ENCODE measurements around the gene AFAP1L1.
"Not testable (repeated sequence)": the region's sequence is repeated elsewhere in the genome, so short reads cannot be mapped to it uniquely, and the experiment has no call there.

The AFAP1L1 gene

GRCh38 chr5:149376104-149376503 lies 104.4 kb downstream of the AFAP1L1 start:
- DNase-seq: no peak

DNA sequence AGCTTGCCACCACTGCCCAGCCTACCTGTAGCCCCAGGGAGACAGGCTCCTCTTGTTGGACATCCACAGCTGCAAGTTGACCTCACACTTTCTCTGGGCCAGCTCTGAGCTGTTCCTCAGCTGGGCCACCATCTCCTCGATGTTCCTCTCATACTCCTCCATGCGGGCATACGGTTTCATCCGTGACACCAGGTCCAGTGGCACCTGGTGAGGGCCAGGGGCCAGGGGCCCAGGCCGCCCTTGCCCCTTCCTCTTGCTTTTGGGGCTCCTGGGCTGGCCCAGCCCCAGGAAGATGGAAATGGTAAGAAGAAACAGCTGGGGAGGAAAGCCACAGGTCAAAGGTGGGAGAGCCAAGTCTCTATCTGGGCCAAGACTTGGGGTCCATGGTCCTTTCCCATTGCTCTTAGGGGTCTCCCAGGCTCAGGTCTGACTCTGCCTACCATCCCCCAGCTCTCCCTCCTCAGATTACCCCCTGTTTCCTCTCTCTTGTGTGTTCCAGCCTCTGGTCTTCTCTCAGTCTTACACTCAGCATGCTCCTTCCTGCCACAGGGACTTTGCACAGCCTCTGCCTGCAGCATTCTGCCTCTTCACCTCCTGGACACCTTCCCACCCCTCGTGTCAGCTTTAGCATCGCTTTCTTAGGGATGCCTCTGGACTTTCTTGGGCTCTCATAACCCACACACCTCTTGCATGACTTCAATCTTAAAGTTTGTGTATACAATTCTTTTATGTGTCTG lies 105.2 kb downstream of the AFAP1L1 start:
- no peak for DNase-seq

DNA sequence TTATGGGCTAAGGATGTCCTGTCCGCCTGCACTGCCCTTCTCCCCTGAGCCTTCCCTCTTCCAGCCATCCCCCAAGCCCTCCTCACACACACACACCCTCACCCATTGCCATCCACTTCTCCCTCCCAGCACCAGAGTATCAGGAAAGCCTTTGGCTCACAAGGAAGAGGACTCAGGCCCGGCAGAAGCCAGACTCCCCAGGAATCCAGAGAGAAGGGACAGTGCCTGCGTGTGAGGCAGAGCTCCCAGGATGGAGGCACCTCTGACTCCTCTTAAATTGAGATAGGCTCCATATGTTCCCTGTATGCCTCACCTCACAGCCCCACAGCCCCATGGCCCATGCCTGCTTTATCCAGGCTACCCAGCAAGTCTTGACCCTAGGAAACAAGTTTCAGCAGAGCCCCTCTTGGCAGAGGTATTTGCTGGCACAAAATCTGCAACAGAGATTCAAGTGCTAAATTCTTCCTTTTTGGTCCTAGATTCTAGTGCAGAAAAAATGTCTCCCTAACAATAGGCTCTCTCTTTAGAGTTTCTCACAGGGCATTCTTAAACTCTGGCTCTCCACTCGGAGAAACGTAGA lies 106.7 kb downstream of the AFAP1L1 start:
- no peak for DNase-seq

DNA sequence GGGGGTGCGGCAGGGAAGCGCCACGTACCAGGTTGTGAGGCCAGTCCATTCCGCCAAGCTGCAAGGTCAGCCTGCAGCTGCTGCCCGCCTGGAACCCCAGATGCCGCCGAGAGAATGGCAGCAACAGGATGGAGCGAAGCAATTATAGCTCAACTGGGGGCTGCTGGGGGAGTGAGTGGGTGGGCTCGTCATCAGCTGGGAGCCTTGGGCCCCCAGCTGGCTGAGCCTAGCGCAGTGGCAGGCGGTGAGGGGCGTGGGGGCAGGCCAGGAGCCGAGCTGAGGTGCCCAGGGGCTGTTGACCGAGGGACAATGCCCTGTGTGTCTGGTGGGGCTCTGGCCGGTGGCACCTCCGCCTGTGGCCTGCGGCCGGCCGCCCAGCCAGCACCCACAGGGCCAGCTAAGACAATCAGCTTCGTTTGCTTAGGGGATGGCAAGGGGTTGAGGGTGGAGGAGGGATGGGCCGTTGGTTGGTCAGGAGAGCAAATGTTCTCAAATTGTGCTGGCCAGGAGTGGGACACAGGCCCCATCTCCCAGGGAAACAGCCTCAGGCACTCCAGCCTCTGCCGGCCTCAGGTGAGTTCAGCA lies 107.6 kb downstream of the AFAP1L1 start, which contains the start of gene IL17B:
Gene IL17B, minus strand, starts transcription at position 116 of the 585 bp plus-strand sequence. Its CDS starts 67 bp downstream, at position 49.
- DNase-seq: no peak

- DNase-seq: no peak
Measured at GRCh38 chr5:149379818-149380374, 108.2 kb downstream of the AFAP1L1 start.

DNA sequence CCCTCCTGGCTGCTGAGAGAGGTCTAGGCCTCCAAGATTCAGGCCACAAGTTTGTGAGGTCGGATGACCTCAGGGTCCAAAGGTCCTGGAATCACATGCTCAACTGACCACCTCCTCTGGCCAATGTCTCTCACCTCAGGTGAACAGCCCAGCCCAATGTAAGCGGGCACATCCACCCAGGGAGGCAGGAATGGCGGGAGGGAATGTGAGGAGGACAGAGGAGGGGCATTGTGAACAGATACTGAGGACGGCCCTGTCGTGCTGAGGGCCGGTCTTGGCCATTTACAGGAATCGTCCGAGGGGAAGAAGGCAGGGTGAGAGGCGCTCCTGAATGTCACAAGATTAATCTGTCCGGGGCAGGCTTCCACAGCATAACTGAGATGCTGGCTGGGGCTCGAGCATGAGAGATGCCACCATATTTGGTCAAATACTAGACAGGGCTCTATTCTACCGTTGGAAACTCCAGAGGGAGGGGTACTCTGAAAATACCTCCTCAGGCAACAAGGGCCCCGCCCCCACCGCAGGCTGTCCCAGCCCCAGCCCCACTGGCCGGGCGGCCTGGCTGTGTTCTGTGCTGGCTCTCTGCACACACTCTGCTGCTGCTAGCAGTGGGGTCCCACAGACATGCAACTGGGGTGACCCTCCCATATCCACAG lies 108.9 kb downstream of the AFAP1L1 start:
- no peak for DNase-seq

- no peak for DNase-seq
Measured at GRCh38 chr5:149381261-149381985, 109.8 kb downstream of the AFAP1L1 start.

DNA sequence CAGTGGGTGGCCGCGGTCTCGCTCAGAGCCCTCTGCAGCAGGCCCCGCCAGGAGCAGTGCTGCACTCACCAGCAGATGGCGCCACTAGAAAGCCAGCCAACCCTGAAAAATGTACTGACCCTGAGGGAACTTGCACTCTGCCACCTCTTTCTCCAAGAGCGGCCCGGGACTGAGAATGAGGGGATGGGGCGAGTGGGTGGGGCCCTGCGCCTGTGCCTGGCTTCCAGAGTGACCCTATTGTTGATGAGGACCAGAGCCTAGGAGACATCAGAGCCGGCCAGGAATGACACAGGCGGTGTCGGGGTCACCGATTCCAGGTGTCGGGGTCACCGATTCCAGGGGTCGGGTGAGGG lies 110.3 kb downstream of the AFAP1L1 start:
- no peak for DNase-seq

- no peak for DNase-seq
Measured at GRCh38 chr5:149382517-149383220, 111.0 kb downstream of the AFAP1L1 start.

GRCh38 chr5:149383399-149383798 lies 111.7 kb downstream of the AFAP1L1 start:
- no peak for DNase-seq

GRCh38 chr5:149386166-149386565 lies 114.5 kb downstream of the AFAP1L1 start:
- DNase-seq: no peak

- no peak for DNase-seq
Measured at GRCh38 chr5:149387081-149387631, 115.5 kb downstream of the AFAP1L1 start.

DNA sequence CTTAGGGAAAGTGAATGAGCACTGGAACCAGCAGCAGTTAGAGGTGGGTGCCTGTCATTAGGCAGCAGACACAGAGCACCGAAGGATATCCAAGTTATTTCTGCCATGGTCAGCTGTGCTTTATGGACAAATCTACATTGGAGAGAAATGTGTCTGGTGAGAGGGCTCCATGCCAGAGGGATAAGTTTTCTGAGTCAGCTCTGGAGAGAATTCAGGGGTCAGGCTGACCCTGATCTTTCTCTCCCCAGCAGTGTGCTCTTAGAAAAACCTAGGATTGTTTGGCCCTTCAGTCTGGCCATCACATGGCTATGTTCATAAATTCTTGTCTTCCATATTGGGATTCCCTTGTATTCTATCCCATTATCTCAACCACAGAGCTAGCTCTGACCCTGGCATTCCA lies 116.3 kb downstream of the AFAP1L1 start:
- no peak for DNase-seq

DNA sequence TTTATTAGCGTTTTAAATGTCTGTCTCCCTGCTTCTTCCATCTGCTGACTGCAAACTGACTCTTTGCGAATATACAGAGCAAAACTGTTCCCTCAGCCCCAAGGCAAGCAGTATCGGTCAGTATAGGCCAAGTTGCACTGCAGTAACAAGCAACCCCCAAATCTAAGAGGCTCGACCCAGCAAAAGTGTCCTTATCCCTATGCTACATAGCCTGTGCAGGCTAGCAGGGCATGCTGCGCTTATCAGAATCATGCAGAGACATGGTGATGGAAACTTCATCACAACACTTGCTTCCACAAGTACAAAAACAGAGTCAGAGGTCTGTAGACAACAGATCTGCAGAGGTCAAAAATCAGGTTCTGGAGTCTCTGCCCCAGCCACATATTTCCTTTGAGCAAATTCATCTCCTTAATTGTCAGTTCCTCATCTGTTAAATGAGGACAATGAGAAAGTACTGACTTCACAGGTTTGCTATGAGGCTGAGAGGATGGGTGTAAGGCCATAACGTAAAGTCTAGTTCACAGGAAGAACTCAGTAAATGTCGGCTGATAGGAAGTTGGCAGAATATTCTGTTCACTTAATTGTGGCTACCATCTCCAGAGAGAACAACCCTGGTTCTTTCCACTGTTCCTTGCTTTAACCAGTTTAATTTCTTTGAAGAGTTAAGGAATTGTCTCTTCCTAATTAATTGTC lies 117.0 kb downstream of the AFAP1L1 start:
- DNase-seq: no peak

- no peak for DNase-seq
Measured at GRCh38 chr5:149389552-149390495, 118.2 kb downstream of the AFAP1L1 start.

GRCh38 chr5:149391076-149391475 lies 119.4 kb downstream of the AFAP1L1 start:
- DNase-seq: not testable (repeated sequence)
